ENCODE data around the gene HDAC9. TPM values are rescaled to one million over a fixed set of nuclear protein-coding genes. Genes with fewer than 3 reads are reported as not detected.

HDAC9 gene
- total RNA-seq, 1 donor from 2014 or later = 27.6 TPM

DNA sequence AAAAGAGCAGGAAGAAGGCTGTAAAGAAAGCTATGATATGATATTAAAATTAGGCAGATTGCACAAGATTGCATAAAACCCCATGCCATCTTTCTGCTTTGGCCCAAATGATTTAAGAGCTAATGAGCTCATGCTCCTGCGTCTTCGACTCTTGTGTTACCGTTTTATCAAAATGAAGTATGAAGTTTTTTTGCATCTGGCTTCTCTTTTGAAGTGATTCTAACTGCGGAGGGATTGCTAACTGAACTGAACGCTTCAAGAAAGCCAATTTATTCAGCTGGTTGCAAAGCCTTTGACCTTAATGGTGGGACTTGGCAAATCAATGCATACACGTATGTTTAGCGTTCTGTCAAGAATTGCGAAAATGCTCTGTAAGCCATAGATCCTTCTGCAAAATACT lies 339.0 kb downstream of the HDAC9 start:
- H3K4me3 Mint-ChIP-seq (ENCODE audit: unreplicated experiment) = no peak overlapping the region
- DNase-seq (ENCODE audit: low read depth) = no peak
- no peaks in the 10 kb centered on the region for H3K9me3 Mint-ChIP-seq (ENCODE audit: unreplicated experiment)
- Histone ChIP-seq H2AFZ (ENCODE audit: low read depth, low read length) (no peak overlapping the region), H3K4me2 (ENCODE audit: low read length) (no peak overlapping the region), H3K36me3 (ENCODE audit: insufficient read depth, low read length) (no peaks in the 10 kb centered on the region), H3K9ac (ENCODE audit: low read length) (no peak overlapping the region), H3K4me3 (ENCODE audit: insufficient read depth, low read depth, low read length) (no peak overlapping the region), H3K79me2 (ENCODE audit: insufficient read depth, low read length) (no peaks in the 10 kb centered on the region), H3K4me1 (ENCODE audit: insufficient read depth, low read length) (no peaks in the 10 kb centered on the region), H3K9me3 (ENCODE audit: insufficient read depth, low read depth, low read length) (no peaks in the 10 kb centered on the region), H3K27ac (ENCODE audit: low read depth, low read length) (no peak overlapping the region), H4K20me1 (ENCODE audit: insufficient read depth, low read length) (no peaks in the 10 kb centered on the region), H3K27me3 (ENCODE audit: insufficient read depth, low read length) (no peaks in the 10 kb centered on the region)
- TF ChIP-seq, protein P1, sequence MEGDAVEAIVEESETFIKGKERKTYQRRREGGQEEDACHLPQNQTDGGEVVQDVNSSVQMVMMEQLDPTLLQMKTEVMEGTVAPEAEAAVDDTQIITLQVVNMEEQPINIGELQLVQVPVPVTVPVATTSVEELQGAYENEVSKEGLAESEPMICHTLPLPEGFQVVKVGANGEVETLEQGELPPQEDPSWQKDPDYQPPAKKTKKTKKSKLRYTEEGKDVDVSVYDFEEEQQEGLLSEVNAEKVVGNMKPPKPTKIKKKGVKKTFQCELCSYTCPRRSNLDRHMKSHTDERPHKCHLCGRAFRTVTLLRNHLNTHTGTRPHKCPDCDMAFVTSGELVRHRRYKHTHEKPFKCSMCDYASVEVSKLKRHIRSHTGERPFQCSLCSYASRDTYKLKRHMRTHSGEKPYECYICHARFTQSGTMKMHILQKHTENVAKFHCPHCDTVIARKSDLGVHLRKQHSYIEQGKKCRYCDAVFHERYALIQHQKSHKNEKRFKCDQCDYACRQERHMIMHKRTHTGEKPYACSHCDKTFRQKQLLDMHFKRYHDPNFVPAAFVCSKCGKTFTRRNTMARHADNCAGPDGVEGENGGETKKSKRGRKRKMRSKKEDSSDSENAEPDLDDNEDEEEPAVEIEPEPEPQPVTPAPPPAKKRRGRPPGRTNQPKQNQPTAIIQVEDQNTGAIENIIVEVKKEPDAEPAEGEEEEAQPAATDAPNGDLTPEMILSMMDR (IDR thresholded peaks at IDR 0.05; ENCODE audit: insufficient read depth, low read depth, low read length) = no peak
- TF ChIP-seq EZH2 (IDR thresholded peaks at IDR 0.05; ENCODE audit: insufficient read depth, low read length) = no peak
- no peak for FAIRE-seq
- no peak overlapping the region for H3K27ac Mint-ChIP-seq (ENCODE audit: unreplicated experiment)
- no peaks in the 10 kb centered on the region for H3K36me3 Mint-ChIP-seq (ENCODE audit: low read depth, unreplicated experiment)
- H3K4me1 Mint-ChIP-seq (ENCODE audit: low read depth, unreplicated experiment) = peaks cover 3% of the 10 kb centered on the region
- H3K27me3 Mint-ChIP-seq (ENCODE audit: low read depth, unreplicated experiment) = no peaks in the 10 kb centered on the region

DNA sequence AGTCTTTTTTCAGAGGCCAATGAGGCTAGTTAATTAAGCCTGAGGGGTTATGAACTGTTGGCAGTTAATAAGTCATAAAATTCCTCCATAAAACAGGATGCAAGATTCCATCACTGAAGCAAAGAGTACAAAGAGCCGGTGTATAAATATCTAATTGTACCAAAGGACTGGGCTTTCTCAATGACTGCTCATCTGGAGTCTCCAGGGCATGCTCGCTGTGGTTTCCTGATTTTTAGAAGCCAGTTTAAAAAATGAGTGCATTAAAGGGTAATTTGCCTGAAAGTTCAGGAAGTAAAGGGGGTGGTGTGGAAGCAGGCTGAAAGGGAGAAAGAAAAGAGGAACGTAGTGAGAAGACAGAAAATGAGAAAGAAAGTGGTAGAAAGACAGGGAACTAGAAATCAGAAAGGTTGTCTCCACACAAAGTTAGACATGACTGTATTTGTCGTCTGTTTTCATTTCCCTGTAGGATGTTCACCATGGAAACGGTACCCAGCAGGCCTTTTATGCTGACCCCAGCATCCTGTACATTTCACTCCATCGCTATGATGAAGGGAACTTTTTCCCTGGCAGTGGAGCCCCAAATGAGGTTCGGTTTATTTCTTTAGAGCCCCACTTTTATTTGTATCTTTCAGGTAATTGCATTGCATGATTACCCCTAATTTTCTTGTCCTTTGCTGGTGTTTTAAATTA lies 339.6 kb downstream of the HDAC9 start:
- Histone ChIP-seq H3K4me1 (ENCODE audit: insufficient read depth, low read length) (no peaks in the 10 kb centered on the region), H4K20me1 (ENCODE audit: insufficient read depth, low read length) (no peaks in the 10 kb centered on the region), H3K9me3 (ENCODE audit: insufficient read depth, low read depth, low read length) (no peaks in the 10 kb centered on the region), H3K9ac (ENCODE audit: low read length) (no peak overlapping the region), H3K36me3 (ENCODE audit: insufficient read depth, low read length) (no peaks in the 10 kb centered on the region), H3K79me2 (ENCODE audit: insufficient read depth, low read length) (no peaks in the 10 kb centered on the region), H3K4me2 (ENCODE audit: low read length) (no peak overlapping the region), H3K27me3 (ENCODE audit: insufficient read depth, low read length) (no peaks in the 10 kb centered on the region), H2AFZ (ENCODE audit: low read depth, low read length) (no peak overlapping the region), H3K27ac (ENCODE audit: low read depth, low read length) (no peak overlapping the region), H3K4me3 (ENCODE audit: insufficient read depth, low read depth, low read length) (no peak overlapping the region)
- no peak for TF ChIP-seq EZH2 (IDR thresholded peaks at IDR 0.05; ENCODE audit: insufficient read depth, low read length)
- TF ChIP-seq, protein P1 (IDR thresholded peaks at IDR 0.05; ENCODE audit: insufficient read depth, low read depth, low read length) = no peak
- H3K4me3 Mint-ChIP-seq (ENCODE audit: unreplicated experiment) = no peak overlapping the region
- no peak for DNase-seq (ENCODE audit: low read depth)
- no peak for FAIRE-seq
- H3K36me3 Mint-ChIP-seq (ENCODE audit: low read depth, unreplicated experiment) = no peaks in the 10 kb centered on the region
- H3K9me3 Mint-ChIP-seq (ENCODE audit: unreplicated experiment) = no peaks in the 10 kb centered on the region
- H3K4me1 Mint-ChIP-seq (ENCODE audit: low read depth, unreplicated experiment) = no peaks in the 10 kb centered on the region
- H3K27me3 Mint-ChIP-seq (ENCODE audit: low read depth, unreplicated experiment) = no peaks in the 10 kb centered on the region
- no peak overlapping the region for H3K27ac Mint-ChIP-seq (ENCODE audit: unreplicated experiment)

DNA sequence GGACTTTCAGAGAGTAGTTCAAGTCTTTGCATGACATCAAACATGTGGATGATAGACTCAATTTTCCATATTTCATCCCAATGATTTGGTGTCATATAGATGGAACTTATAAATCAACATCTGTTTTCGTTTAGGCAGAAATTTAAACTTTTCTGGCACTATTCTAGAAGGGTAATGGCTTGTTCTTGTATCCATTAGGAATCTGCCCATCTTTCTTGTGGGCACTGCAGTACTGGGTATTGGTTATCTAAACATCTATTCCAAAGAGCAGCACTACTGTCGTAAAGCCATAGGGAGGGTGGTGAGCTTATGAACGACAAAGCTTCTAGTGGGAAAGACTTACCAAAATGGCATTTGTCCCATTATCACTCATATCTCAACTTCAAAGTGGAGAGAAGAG lies 348.4 kb downstream of the HDAC9 start:
- H3K4me3 Mint-ChIP-seq (ENCODE audit: unreplicated experiment) = no peak overlapping the region
- Histone ChIP-seq H3K4me3 (ENCODE audit: insufficient read depth, low read depth, low read length) (no peak overlapping the region), H2AFZ (ENCODE audit: low read depth, low read length) (no peak overlapping the region), H3K9ac (ENCODE audit: low read length) (no peak overlapping the region), H3K9me3 (ENCODE audit: insufficient read depth, low read depth, low read length) (no peaks in the 10 kb centered on the region), H3K27me3 (ENCODE audit: insufficient read depth, low read length) (no peaks in the 10 kb centered on the region), H4K20me1 (ENCODE audit: insufficient read depth, low read length) (no peaks in the 10 kb centered on the region), H3K27ac (ENCODE audit: low read depth, low read length) (no peak overlapping the region), H3K4me2 (ENCODE audit: low read length) (no peak overlapping the region), H3K4me1 (ENCODE audit: insufficient read depth, low read length) (no peaks in the 10 kb centered on the region), H3K79me2 (ENCODE audit: insufficient read depth, low read length) (no peaks in the 10 kb centered on the region), H3K36me3 (ENCODE audit: insufficient read depth, low read length) (no peaks in the 10 kb centered on the region)
- no peak for TF ChIP-seq EZH2 (IDR thresholded peaks at IDR 0.05; ENCODE audit: insufficient read depth, low read length)
- TF ChIP-seq, protein P1 (IDR thresholded peaks at IDR 0.05; ENCODE audit: insufficient read depth, low read depth, low read length) = no peak
- FAIRE-seq (peak; percentile 29), DNase-seq (ENCODE audit: low read depth) (no peak)
- no peaks in the 10 kb centered on the region for H3K9me3 Mint-ChIP-seq (ENCODE audit: unreplicated experiment)
- no peaks in the 10 kb centered on the region for H3K27me3 Mint-ChIP-seq (ENCODE audit: low read depth, unreplicated experiment)
- H3K36me3 Mint-ChIP-seq (ENCODE audit: low read depth, unreplicated experiment) = no peaks in the 10 kb centered on the region
- no peaks in the 10 kb centered on the region for H3K4me1 Mint-ChIP-seq (ENCODE audit: low read depth, unreplicated experiment)
- no peak overlapping the region for H3K27ac Mint-ChIP-seq (ENCODE audit: unreplicated experiment)

Measured in astrocyte (in vitro differentiated cells and primary cell).